Lower lobe of right lung (tissue), 2 donors: Measurements from ENCODE around the gene SCN4B. TPM values are rescaled to one million over a fixed set of nuclear protein-coding genes. Genes with fewer than 3 reads are reported as not detected.

ENCODE experiments used
- ATAC-seq, 2 donors: fragments of 200-7000 bp; cut with Tn5 transposase; one replicate each; pipeline ENCODE4 v1.9.1; 2020 to 2022; ENCODE audit warnings: mild to moderate bottlenecking in 2 of 2, moderate library complexity in 2 of 2
- DNase-seq: peaks from one replicate; pipeline ENCODE4 v3.0.0-alpha.2; 2020
- H3K27ac ChIP-seq: fragments of 200-600 bp; one replicate; pipeline ENCODE4 v1.8.0; 2022
- H3K27me3 ChIP-seq: fragments of 200-600 bp; one replicate; pipeline ENCODE4 v1.8.0; 2022; ENCODE audit warnings: low read depth
- H3K36me3 ChIP-seq: fragments of 200-600 bp; one replicate; pipeline ENCODE4 v1.8.0; 2022; ENCODE audit warnings: mild to moderate bottlenecking
- H3K4me1 ChIP-seq: fragments of 200-600 bp; one replicate; pipeline ENCODE4 v1.8.0; 2022
- H3K4me3 ChIP-seq: fragments of 200-600 bp; one replicate; pipeline ENCODE4 v1.8.0; 2022; ENCODE audit warnings: mild to moderate bottlenecking
- H3K9me3 ChIP-seq: fragments of 200-600 bp; one replicate; pipeline ENCODE4 v1.8.0; 2022
- CTCF ChIP-seq: fragments of 200-600 bp; IDR thresholded peaks from one replicate; pipeline ENCODE4 v1.8.0; 2022; ENCODE audit warnings: antibody characterized with exemption, mild to moderate bottlenecking
- intact Hi-C: fragments of 100-400 bp; cut with DNase I; formaldehyde crosslinking; loops from one replicate; pipeline ENCODE4 v1.11.0; 2022
- total RNA-seq: library from RNA; stranded (reverse); fragmentation: NEBNext Ultra II Directional; extraction: Animal tissue kit (Norgen Biotek cat#: 25700); gene quantifications from one replicate; pipeline ENCODE4 v1.2.1, GENCODE V29; 2021
- donor health status: DM: no; HTN: yes; CAD: no; lungs with severe emphysema.

Gene SCN4B
- total RNA-seq, 1 donor from 2014 or later: 6.0 TPM

- ATAC-seq (no peak), DNase-seq (no peak)
- no peak for TF ChIP-seq CTCF
- Histone ChIP-seq H3K4me3 (no peak overlapping the region), H3K27me3 (no peaks in the 10 kb centered on the region), H3K36me3 (no peaks in the 10 kb centered on the region), H3K27ac (no peak overlapping the region), H3K9me3 (no peaks in the 10 kb centered on the region), H3K4me1 (no peaks in the 10 kb centered on the region)
- intact Hi-C loops: no loop called here
Measured at GRCh38 chr11:118100691-118101232, 51.9 kb downstream of the SCN4B start.

GRCh38 chr11:118099838-118100556 lies 52.6 kb downstream of the SCN4B start:
- H3K4me1 ChIP-seq: no peaks in the 10 kb centered on the region
- no peak overlapping the region for H3K4me3 ChIP-seq
- no peak for TF ChIP-seq CTCF
- DNase-seq (no peak), ATAC-seq (no peak)
- H3K9me3 ChIP-seq: no peaks in the 10 kb centered on the region
- H3K27me3 ChIP-seq: no peaks in the 10 kb centered on the region
- no peak overlapping the region for H3K27ac ChIP-seq
- intact Hi-C loops: no loop called here
- H3K36me3 ChIP-seq: no peaks in the 10 kb centered on the region

- TF ChIP-seq CTCF: no peak
- H3K4me1 ChIP-seq: no peaks in the 10 kb centered on the region
- ATAC-seq (no peak), DNase-seq (no peak)
- intact Hi-C loops: no loop called here
- H3K27me3 ChIP-seq: no peaks in the 10 kb centered on the region
- H3K27ac ChIP-seq: no peak overlapping the region
- no peaks in the 10 kb centered on the region for H3K36me3 ChIP-seq
- no peak overlapping the region for H3K4me3 ChIP-seq
- H3K9me3 ChIP-seq: no peaks in the 10 kb centered on the region
Measured at GRCh38 chr11:118098996-118099837, 53.4 kb downstream of the SCN4B start.

- no peaks in the 10 kb centered on the region for H3K36me3 ChIP-seq
- TF ChIP-seq CTCF: no peak
- no peak for ATAC-seq
Measured at GRCh38 chr11:118095967-118096367, 56.7 kb downstream of the SCN4B start.

GRCh38 chr11:118095493-118095892 lies 57.1 kb downstream of the SCN4B start:
- Histone ChIP-seq H3K27me3 (no peaks in the 10 kb centered on the region), H3K9me3 (no peaks in the 10 kb centered on the region), H3K36me3 (no peaks in the 10 kb centered on the region), H3K4me3 (no peak overlapping the region), H3K4me1 (no peaks in the 10 kb centered on the region), H3K27ac (no peak overlapping the region)
- no peak for DNase-seq
- no peak for TF ChIP-seq CTCF
- no peak for ATAC-seq
- intact Hi-C loops: no loop called here

More at GRCh38 chr11:118095967-118096367, 56.7 kb downstream of the SCN4B start:
- Histone ChIP-seq H3K4me1 (no peaks in the 10 kb centered on the region), H3K9me3 (no peaks in the 10 kb centered on the region), H3K4me3 (no peak overlapping the region), H3K27ac (no peak overlapping the region), H3K27me3 (no peaks in the 10 kb centered on the region)
- no peak for DNase-seq
- intact Hi-C loops: no loop called here
